Fibroblast of skin of right biceps (primary cell): ENCODE results near the gene TXNDC8.
"Not testable (repeated sequence)": the region's sequence is repeated elsewhere in the genome, so short reads cannot be mapped to it uniquely, and the experiment has no call there.

Experiments
- DNase-seq: peaks from one replicate; pipeline ENCODE4 v3.0.0-alpha.2; 2013

TXNDC8 gene

DNA sequence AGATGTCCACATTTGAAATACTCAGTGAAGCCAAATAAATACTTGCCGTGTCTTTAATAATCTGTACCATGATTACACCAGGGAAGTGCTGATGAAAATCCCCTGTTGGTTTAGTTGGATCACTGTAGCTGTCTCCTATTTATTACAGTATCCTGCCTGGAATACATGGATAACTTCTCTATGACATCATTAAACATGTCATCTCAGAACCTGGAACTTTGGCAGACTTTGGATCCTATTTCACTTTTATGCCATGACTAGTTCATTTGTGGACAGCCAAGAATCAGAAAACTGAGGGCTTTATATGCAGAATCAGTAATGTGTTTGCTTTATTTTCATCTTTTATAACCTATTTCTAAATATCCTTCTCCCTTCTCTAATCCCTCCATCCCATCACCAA lies at the start of gene TXNDC8:
TSS of gene TXNDC8 (minus strand) at position 137 of the 400 bp plus-strand sequence.
- DNase-seq: peak; percentile 72

- DNase-seq: no peak
These were observed 45.8 kb upstream of the TXNDC8 start for GRCh38 chr9:110383491-110383890.

DNA sequence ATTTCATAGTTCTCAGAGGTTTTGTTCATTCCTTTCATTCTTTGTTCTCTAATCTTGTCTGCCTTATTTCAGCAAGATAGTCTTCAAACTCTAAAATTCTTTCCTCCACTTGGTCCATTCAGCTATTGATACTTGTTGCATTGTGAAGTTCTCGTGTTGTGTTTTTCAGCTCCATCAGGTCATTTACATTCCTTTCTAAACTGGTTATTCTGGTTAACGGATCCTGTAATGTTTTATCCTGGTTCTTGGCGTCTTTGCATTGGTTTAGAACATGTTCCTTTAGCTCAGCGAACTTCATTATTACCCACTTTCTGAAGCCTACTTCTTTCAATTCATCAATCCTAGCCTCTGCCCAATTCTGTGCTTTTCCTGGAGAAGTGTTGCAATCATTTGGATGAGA lies 45.1 kb upstream of the TXNDC8 start:
- DNase-seq: no peak

- no peak for DNase-seq
These were observed 33.8 kb upstream of the TXNDC8 start for GRCh38 chr9:110371411-110372007.

DNA sequence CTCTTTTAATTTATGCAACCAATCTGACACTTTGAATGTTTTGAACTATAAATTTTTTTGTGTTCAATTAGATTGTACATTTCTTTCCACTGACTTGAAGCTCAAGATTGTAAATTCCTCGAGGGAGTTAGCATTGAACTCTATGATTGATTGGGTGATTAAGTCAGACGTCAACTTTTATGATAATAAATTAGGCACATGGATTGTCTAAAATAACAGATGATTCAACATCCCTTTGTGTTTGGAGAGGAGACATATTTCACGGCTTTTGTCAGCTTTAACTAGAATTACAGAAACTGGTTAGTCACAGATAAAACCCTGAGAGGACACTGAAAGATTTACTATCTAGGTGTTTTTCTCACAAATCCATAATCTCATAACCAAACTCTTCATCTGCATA lies 32.7 kb upstream of the TXNDC8 start:
- DNase-seq: peak; percentile 81

DNA sequence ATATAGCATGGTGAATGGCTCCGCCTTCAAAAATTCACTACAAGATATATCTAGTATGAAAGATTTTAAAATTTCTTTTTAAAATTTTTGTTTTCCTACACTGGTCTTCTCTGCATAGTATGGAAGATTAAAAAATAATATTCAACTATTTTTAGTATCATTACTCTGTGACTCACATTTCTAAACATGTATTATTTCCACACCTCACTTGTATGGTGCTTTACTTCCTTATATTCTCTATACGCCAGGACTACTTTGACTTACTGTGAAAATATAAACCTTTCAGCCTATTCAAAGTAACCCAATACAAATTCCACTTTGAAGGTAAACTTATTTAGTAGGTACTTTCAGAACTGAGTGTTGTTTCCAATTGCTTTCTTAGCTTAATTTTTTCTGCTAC lies 26.8 kb upstream of the TXNDC8 start:
- DNase-seq: no peak

DNA sequence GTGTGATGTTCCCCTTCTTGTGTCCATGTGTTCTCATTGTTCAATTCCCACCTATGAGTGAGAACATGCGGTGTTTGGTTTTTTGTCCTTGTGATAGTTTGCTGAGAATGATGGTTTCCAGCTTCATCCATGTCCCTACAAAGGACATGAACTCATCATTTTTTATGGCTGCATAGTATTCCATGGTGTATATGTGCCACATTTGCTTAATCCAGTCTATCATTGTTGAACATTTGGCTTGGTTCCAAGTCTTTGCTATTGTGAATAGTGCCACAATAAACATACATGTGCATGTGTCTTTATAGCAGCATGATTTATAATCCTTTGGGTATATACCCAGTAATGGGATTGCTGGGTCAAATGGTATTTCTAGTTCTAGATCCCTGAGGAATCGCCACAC lies 21.3 kb upstream of the TXNDC8 start:
- DNase-seq: not testable (repeated sequence)

- DNase-seq: no peak
These were observed 19.8 kb upstream of the TXNDC8 start for GRCh38 chr9:110357505-110357904.

DNA sequence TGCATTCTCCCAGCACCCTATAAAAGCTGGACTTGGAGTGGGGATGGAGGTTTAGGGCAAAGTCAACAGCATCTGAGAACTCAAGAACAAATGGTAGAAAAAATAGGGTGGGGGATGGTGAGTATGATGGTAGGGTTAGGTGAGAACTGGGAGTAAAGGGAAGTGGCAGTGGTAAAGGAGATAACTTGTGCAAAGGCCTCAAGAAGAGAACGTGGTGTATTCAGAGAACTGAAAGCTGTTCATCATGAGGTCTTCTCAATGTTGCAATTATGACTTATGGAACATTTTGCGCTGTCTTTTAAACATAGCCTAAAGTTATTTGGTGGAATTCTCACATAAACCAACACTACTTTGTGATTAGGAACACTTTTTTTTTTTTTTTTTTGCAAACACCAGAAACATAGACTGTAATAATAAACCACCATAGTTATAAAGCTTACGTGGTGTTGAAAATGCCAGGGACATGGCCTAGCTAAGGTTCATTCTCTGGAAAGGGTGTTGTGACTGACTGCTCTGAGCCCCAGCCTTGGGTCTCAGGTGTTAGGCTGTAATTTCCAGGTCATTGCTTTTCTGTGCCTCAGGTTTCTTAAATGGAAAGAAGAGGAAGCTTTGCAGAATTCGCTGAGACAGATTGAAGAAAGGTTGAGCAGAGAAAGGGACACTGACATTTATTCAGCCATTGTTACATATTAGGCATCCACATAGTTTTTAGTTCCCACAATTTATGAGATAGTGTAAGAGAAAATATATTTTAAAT lies 19.2 kb upstream of the TXNDC8 start:
- DNase-seq: no peak

DNA sequence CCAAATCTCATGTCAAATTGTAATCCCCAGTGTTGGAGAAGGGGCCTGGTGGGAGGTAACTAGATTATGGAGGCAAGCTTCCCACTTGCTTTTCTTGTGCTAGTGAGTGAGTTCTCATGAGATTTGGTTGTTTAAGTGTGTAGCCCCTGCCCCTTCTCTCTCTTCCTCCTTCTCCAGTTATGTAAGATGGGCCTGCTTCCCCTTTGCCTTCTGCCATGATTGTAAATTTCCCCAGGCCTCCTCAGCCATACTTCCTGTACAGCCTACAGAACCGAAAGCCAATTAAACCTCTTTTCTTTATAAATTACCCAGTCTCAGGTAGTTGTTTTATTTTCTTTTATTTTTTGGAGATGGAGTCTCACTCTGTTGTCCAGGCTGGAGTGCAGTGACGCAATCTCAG lies 18.2 kb upstream of the TXNDC8 start:
- no peak for DNase-seq

DNA sequence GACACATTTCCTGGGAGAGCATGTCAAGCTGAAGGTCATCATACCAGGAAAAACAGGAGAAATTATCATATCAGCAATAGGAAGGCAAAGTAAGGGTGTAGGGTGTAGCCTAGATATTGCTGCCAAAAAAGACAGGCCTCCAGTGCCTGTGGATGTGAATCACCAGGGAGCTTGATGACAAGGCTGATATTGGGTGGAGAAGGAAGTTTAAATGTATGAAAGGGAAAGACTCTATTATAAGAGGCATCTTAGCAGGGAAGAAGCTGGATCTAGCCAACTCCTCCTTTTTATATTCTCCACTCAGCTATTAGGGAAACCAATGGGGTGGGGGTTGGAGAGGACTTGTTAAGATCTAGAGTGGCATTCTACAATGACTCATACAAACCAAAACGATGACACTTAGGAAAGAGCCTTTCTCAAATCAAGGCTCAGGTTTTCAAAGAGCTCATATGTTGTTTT lies 13.4 kb upstream of the TXNDC8 start:
- DNase-seq: peak; percentile 96

- DNase-seq: no peak
These were observed 8.7 kb upstream of the TXNDC8 start for GRCh38 chr9:110346325-110346724.

DNA sequence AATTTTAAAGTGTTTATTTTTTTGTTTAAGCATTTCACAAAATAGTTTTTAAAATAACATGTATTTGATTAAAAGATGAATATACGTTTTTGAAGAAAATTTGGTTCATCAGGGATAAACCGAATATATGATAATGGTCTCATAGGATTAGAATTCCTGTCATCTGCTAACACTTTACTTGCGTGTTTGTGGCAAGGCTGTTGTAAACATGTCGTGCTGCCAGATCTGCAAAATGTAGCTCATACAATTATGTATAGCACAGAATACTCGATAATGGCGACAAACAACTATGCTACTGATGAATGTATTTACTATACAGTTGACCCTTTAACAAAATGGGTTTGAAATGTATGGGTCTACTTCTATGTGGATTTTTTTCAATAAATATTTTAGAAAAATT lies 7.2 kb upstream of the TXNDC8 start:
- DNase-seq: peak; percentile 23

- DNase-seq: no peak
These were observed 5.9 kb upstream of the TXNDC8 start for GRCh38 chr9:110343551-110343950.

DNA sequence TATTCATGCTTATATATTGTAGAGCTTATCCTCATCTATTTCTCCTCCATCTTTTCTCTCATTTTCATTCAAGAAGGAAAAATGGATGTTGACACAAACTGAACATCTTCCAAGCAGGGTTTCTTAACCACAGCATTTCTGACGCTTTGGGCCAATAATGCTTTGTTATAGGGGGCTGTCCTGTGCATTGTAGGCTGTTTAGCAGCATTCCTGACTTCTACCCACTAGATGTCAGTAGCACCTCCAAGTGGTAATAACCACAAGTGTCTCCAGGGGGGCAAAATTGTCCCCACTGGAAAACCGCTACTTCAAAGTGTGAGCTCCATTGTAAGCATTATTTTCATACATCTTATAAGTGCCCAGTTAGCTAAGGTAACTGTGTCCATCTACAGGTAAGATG lies 2.6 kb upstream of the TXNDC8 start:
- peak; percentile 38 for DNase-seq

DNA sequence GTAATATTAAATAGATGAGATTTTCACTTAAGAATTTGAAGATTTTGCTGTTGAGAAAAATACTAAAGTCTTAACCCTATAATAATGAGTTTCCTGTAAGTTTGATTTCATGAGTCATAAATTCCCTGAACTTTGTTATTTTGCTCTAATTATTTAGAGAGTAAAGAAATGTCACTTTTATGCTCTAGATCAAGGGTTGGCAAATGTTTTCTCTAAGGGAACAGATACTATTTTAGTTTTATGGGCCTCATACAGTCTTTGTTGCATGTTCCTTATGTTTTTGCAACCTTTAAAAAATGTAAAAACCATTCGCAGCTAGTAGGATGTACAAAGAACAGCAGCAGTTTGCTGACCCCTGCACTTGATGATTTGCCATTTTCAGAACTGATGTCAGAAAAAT lies 480 bp upstream of the TXNDC8 start:
- no peak for DNase-seq

GRCh38 chr9:110336363-110336762 lies 1.3 kb downstream of the TXNDC8 start:
- DNase-seq: no peak

- DNase-seq: no peak
These were observed 2.8 kb downstream of the TXNDC8 start for GRCh38 chr9:110334871-110335270.

GRCh38 chr9:110334183-110334582 lies 3.5 kb downstream of the TXNDC8 start:
- no peak for DNase-seq

DNA sequence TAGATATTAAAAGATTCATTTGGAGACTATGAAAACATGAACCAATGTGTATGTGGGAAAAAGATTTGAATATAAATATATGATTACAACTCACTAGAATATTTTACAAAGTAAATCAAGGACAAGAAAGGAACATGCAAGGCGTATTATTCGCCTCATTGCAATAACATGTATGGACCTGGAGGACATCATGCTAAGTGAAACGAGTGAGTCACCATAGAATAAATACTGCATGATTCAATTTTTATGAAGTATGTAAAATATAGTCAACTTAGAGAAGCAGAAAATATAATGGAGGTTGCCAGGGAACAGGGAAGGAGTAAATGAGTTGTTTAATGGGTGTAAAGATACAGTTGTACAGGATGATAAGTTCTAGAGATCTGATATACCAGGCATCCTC lies 4.9 kb downstream of the TXNDC8 start:
- DNase-seq: no peak

GRCh38 chr9:110330484-110331105 lies 7.1 kb downstream of the TXNDC8 start:
- peak; percentile 60 for DNase-seq

- DNase-seq: no peak
These were observed 7.9 kb downstream of the TXNDC8 start for GRCh38 chr9:110329639-110330230.

DNA sequence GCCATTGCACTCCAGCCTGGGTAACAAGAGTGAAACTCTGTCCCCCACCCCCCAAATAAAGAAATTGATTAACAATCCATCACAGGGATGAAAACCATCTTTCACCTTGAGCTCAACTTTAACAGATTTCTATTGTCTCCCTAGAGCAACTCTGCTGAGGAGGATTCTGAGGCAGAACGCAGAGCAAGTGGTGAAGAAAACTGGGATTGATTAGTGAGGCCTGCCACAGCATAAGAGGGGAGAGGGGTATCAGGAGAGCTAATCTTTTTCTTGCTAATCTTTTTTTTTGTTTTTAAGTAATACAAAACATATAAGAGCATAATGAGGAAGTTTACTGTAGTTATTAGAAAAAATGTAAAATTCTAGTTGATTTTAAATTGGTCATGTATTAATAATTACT lies 8.9 kb downstream of the TXNDC8 start:
- no peak for DNase-seq

DNA sequence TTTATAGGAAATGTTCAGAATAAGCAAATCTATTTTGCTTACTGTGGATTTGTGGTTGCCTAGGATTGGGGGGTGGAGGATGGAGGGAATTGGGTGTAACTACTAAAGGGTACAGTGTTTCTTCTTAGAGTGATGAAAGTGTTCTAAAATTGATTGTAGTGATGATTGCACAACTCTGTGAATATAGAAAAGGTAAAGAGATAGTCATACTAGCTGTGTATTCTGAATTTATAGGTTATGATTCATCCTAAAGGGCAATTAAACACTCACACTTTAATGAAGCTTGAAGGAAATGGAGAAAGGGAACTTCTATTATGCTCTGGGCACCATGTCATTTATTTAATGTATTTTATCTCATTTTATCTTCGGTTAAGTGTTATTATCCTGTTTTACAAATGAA lies 9.9 kb downstream of the TXNDC8 start:
- DNase-seq: no peak
